ENCODE results near the gene C1orf159. TPM values are rescaled to one million over a fixed set of nuclear protein-coding genes. Genes with fewer than 3 reads are reported as not detected.
A peak's percentile ranks its signal among the peaks of the same experiment; 100 is the strongest.

The C1orf159 gene
- total and polyA plus RNA-seq, 9 of the 15 experiments (the other 6 are each of a cell fraction or from before 2014, with no cell fraction given) = 0.28 to 54.9 (median 10.6) TPM

GRCh38 chr1:1069056-1069710 is 46.7 kb downstream of the C1orf159 start (continued):
- TF ChIP-seq ZNF407 (IDR thresholded peaks at IDR 0.05; ENCODE audit: low read depth) (peak; percentile 73), USF1 (CRISPR knock-in tag; IDR thresholded peaks at IDR 0.05) (peak; percentile 49), MBD2 (IDR thresholded peaks at IDR 0.05; ENCODE audit: borderline replicate concordance, low read depth) (no peak; the same call in 1 of the 2 replicates), CCNT2 (IDR thresholded peaks at IDR 0.05; ENCODE audit: borderline replicate concordance, extremely low read depth, insufficient read length, low read depth, low read length) (peak; percentile 33), CXXC5 (CRISPR knock-in tag; IDR thresholded peaks at IDR 0.05) (peak; percentile 77), NFIC (IDR thresholded peaks at IDR 0.05) (no peak), BCOR (IDR thresholded peaks at IDR 0.05) (no peak), PTBP1 (IDR thresholded peaks at IDR 0.05; ENCODE audit: low read depth, low read length) (no peak), FOSL1 (tag; conservative IDR thresholded peaks at IDR 0.05) (0 out of 2 replicates have a peak, but pooled peaks have one; percentile 25), MAFK (IDR thresholded peaks at IDR 0.05; ENCODE audit: low read length) (no peak), ZNF24 (IDR thresholded peaks at IDR 0.05) (peak; percentile 96)
- TF ChIP-seq, protein P1, sequence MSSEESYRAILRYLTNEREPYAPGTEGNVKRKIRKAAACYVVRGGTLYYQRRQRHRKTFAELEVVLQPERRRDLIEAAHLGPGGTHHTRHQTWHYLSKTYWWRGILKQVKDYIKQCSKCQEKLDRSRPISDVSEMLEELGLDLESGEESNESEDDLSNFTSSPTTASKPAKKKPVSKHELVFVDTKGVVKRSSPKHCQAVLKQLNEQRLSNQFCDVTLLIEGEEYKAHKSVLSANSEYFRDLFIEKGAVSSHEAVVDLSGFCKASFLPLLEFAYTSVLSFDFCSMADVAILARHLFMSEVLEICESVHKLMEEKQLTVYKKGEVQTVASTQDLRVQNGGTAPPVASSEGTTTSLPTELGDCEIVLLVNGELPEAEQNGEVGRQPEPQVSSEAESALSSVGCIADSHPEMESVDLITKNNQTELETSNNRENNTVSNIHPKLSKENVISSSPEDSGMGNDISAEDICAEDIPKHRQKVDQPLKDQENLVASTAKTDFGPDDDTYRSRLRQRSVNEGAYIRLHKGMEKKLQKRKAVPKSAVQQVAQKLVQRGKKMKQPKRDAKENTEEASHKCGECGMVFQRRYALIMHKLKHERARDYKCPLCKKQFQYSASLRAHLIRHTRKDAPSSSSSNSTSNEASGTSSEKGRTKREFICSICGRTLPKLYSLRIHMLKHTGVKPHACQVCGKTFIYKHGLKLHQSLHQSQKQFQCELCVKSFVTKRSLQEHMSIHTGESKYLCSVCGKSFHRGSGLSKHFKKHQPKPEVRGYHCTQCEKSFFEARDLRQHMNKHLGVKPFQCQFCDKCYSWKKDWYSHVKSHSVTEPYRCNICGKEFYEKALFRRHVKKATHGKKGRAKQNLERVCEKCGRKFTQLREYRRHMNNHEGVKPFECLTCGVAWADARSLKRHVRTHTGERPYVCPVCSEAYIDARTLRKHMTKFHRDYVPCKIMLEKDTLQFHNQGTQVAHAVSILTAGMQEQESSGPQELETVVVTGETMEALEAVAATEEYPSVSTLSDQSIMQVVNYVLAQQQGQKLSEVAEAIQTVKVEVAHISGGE (CRISPR knock-in tag; IDR thresholded peaks at IDR 0.05) = no peak
